Stromal cell of bone marrow (primary cell): ENCODE results near the gene OR52E8.

Source experiments
- DNase-seq: peaks from one replicate; pipeline ENCODE4 v3.0.0-alpha.2; 2012; ENCODE audit warnings: low read depth

Gene OR52E8

DNA sequence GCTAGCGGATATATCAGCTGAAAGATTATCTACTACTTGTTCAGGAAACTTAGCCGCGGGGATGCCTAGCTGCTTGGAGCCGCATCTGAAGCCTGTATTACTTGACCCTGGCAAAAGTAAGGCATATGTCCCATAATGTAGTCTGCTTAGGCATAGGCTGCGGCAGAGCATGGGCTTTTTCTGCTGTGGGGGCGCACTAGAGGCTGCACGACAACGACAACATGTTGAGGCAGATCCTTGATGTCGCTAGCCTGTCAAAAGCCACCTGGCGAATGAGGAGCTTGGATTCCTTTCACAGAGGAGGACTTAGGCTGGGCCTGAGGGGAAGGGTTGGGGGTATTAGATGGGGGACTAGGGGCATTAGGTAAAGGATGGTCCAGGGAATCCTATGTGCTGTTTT is 49.9 kb downstream of the OR52E8 start:
- no peak for DNase-seq
